ENCODE data around the gene CCNF. TPM values are rescaled to one million over a fixed set of nuclear protein-coding genes. Genes with fewer than 3 reads are reported as not detected.

Gene CCNF
- total and polyA plus RNA-seq, 2 donors from 2014 or later: 0.77 to 2.9 TPM

GRCh38 chr16:2456551-2457153 lies 27.4 kb downstream of the CCNF start:
- Histone ChIP-seq H3K36me3 (ENCODE audit: control insufficient read depth in 2 of 3, insufficient read depth in 3 of 3, low read length in 3 of 3) (no peaks in the 10 kb centered on the region), H3K4me1 (ENCODE audit: control insufficient read depth in 2 of 3, insufficient read depth in 2 of 3, low read depth in 1 of 3, low read length in 3 of 3) (peaks cover 0 to 6% (median 0%) of the 10 kb centered on the region in 3 donors), H3K9ac (ENCODE audit: low read length in 3 of 3) (no peak overlapping the region), H3K9me3 (ENCODE audit: control insufficient read depth in 2 of 3, insufficient read depth in 1 of 3, low read length in 3 of 3) (no peaks in the 10 kb centered on the region), H3K27ac (ENCODE audit: low read depth in 2 of 2, low read length in 2 of 2) (no peak overlapping the region), H3K27me3 (ENCODE audit: control insufficient read depth, insufficient read depth, low read length) (no peaks in the 10 kb centered on the region), H3K4me3 (ENCODE audit: low read length in 3 of 3) (no peak overlapping the region)
- FAIRE-seq (no peak), DNase-seq (no peak)
- intact Hi-C loops (cut with DNase I): no loop called here
- TF ChIP-seq CTCF (IDR thresholded peaks at IDR 0.05; ENCODE audit: borderline replicate concordance, extremely low read depth, insufficient read depth): no peak

GRCh38 chr16:2457267-2457666 lies 28.0 kb downstream of the CCNF start:
- FAIRE-seq (no peak), DNase-seq (no peak)
- Histone ChIP-seq H3K4me1 (ENCODE audit: control insufficient read depth in 2 of 3, insufficient read depth in 2 of 3, low read depth in 1 of 3, low read length in 3 of 3) (peaks cover 0 to 6% (median 0%) of the 10 kb centered on the region in 3 donors), H3K9ac (ENCODE audit: low read length in 3 of 3) (no peak overlapping the region), H3K36me3 (ENCODE audit: control insufficient read depth in 2 of 3, insufficient read depth in 3 of 3, low read length in 3 of 3) (no peaks in the 10 kb centered on the region), H3K4me3 (ENCODE audit: low read length in 3 of 3) (no peak overlapping the region), H3K27ac (ENCODE audit: low read depth in 2 of 2, low read length in 2 of 2) (no peak overlapping the region), H3K9me3 (ENCODE audit: control insufficient read depth in 2 of 3, insufficient read depth in 1 of 3, low read length in 3 of 3) (no peaks in the 10 kb centered on the region), H3K27me3 (ENCODE audit: control insufficient read depth, insufficient read depth, low read length) (no peaks in the 10 kb centered on the region)
- intact Hi-C loops (cut with DNase I): no loop called here
- no peak for TF ChIP-seq CTCF (IDR thresholded peaks at IDR 0.05; ENCODE audit: borderline replicate concordance, extremely low read depth, insufficient read depth)

GRCh38 chr16:2457946-2458345 lies 28.7 kb downstream of the CCNF start:
- Histone ChIP-seq H3K9me3 (ENCODE audit: control insufficient read depth in 2 of 3, insufficient read depth in 1 of 3, low read length in 3 of 3) (no peaks in the 10 kb centered on the region), H3K9ac (ENCODE audit: low read length in 3 of 3) (no peak overlapping the region), H3K36me3 (ENCODE audit: control insufficient read depth in 2 of 3, insufficient read depth in 3 of 3, low read length in 3 of 3) (no peaks in the 10 kb centered on the region), H3K4me1 (ENCODE audit: control insufficient read depth in 2 of 3, insufficient read depth in 2 of 3, low read depth in 1 of 3, low read length in 3 of 3) (peaks cover 0 to 6% (median 0%) of the 10 kb centered on the region in 3 donors), H3K27ac (ENCODE audit: low read depth in 2 of 2, low read length in 2 of 2) (no peak overlapping the region), H3K27me3 (ENCODE audit: control insufficient read depth, insufficient read depth, low read length) (no peaks in the 10 kb centered on the region), H3K4me3 (ENCODE audit: low read length in 3 of 3) (no peak overlapping the region)
- FAIRE-seq (no peak), DNase-seq (no peak)
- intact Hi-C loops (cut with DNase I): no loop called here
- TF ChIP-seq CTCF (IDR thresholded peaks at IDR 0.05; ENCODE audit: borderline replicate concordance, extremely low read depth, insufficient read depth): no peak
